WTC11 (cell line): ENCODE measurements around the gene ZNF33A. TPM values are rescaled to one million over a fixed set of nuclear protein-coding genes. Genes with fewer than 3 reads are reported as not detected.

ENCODE experiments used
- ATAC-seq: fragments of 200-7000 bp; cut with Tn5 transposase; 2 replicates; pipeline ENCODE4 v1.10.0; 2021; ENCODE audit warnings: mild to moderate bottlenecking, moderate library complexity
- Bru-seq: library from RNA; stranded (reverse); fragments of 400-500 nt; gene quantifications from one replicate; lab custom pipeline; 2021; lab: Mats Ljungman, UMichigan
- CTCF ChIA-PET: fragments of 300-600 bp; sonication (Branson Sonifier 250); formaldehyde crosslinking; loops from one replicate; lab custom pipeline; 2021; ENCODE audit warnings: antibody characterized with exemption; lab: Charles Lee
- POLR2A ChIA-PET: fragments of 350-600 bp; sonication (Branson Sonifier 250); formaldehyde crosslinking; loops from one replicate; lab custom pipeline; 2021; ENCODE audit warnings: antibody characterized with exemption; lab: Charles Lee
- DNase-seq: peaks from one replicate; pipeline ENCODE4 v3.0.0; 2021; ENCODE audit warnings: low spot score
- H3K27ac Mint-ChIP-seq: 2 replicates; pipeline ENCODE4 v1.8.0; 2021; ENCODE audit warnings: mixed read lengths
- H3K27me3 Mint-ChIP-seq: 2 replicates; pipeline ENCODE4 v1.8.0; 2021; ENCODE audit warnings: low read depth, mild to moderate bottlenecking, moderate library complexity, mixed read lengths
- H3K36me3 Mint-ChIP-seq: 2 replicates; pipeline ENCODE4 v1.8.0; 2021; ENCODE audit warnings: mixed read lengths
- H3K4me1 Mint-ChIP-seq: 2 replicates; pipeline ENCODE4 v1.8.0; 2022; ENCODE audit warnings: mixed read lengths
- H3K4me3 Mint-ChIP-seq: 2 replicates; pipeline ENCODE4 v1.8.0; 2021; ENCODE audit warnings: mild to moderate bottlenecking, moderate library complexity, mixed read lengths
- H3K9me3 Mint-ChIP-seq: 2 replicates; pipeline ENCODE4 v1.8.0; 2021; ENCODE audit warnings: mixed read lengths
- CREM ChIP-seq: sonication (generic); formaldehyde crosslinking; IDR thresholded peaks from 2 replicates; pipeline ENCODE4 v1.8.1; 2022; ENCODE audit warnings: mild to moderate bottlenecking, missing genetic modification reagents, moderate library complexity
- ELF4 ChIP-seq: sonication (generic); formaldehyde crosslinking; IDR thresholded peaks from 2 replicates; pipeline ENCODE4 v1.8.1; 2022; ENCODE audit warnings: low read depth, mild to moderate bottlenecking, moderate library complexity, missing genetic modification reagents
- FOXP1 ChIP-seq: sonication (generic); formaldehyde crosslinking; IDR thresholded peaks from 2 replicates; pipeline ENCODE4 v1.8.0; 2022; ENCODE audit warnings: missing genetic modification reagents, mild to moderate bottlenecking, moderate library complexity, borderline replicate concordance
- GABPB1 ChIP-seq: sonication (generic); formaldehyde crosslinking; IDR thresholded peaks from 2 replicates; pipeline ENCODE4 v1.8.1; 2023; ENCODE audit warnings: mild to moderate bottlenecking, missing genetic modification reagents
- OVOL2 ChIP-seq: fragments of 250-450 bp; sonication (Bioruptor Pico); IDR thresholded peaks from 2 replicates; pipeline ENCODE4 v1.9.0; 2021; ENCODE audit warnings: mild to moderate bottlenecking, borderline replicate concordance
- PRRX2 ChIP-seq: fragments of 250-450 bp; sonication (Bioruptor Pico); IDR thresholded peaks from 2 replicates; pipeline ENCODE4 v1.8.0; 2021; ENCODE audit warnings: mild to moderate bottlenecking
- SOX15 ChIP-seq: fragments of 250-450 bp; sonication (Bioruptor Pico); IDR thresholded peaks from 2 replicates; pipeline ENCODE4 v1.9.0; 2021; ENCODE audit warnings: mild to moderate bottlenecking
- ZBTB21 ChIP-seq: sonication (generic); formaldehyde crosslinking; IDR thresholded peaks from 2 replicates; pipeline ENCODE4 v1.8.1; 2023; ENCODE audit warnings: mild to moderate bottlenecking, missing genetic modification reagents, borderline replicate concordance
- long read RNA-seq, 3 experiments: library from RNA in 1 of 3; library from capped mRNA in 1 of 3; library from polyadenylated mRNA in 1 of 3; unstranded in 2 of 3; stranded (forward) in 1 of 3; transcript quantifications; one replicate each; pipeline ENCODE4 v2.0.0, GENCODE V29; 2021
- total RNA-seq: library from RNA; stranded (reverse); gene quantifications from 3 replicates; pipeline ENCODE4 v1.2.3, GENCODE V29; 2021
- TF ChIP-seq, protein P1 (sequence below): fragments of 250-450 bp; sonication (Bioruptor Pico); IDR thresholded peaks from 2 replicates; pipeline ENCODE4 v1.9.0; 2021; ENCODE audit warnings: mild to moderate bottlenecking
- TF ChIP-seq, protein P2 (sequence below): fragments of 250-450 bp; sonication (Bioruptor Pico); IDR thresholded peaks from 2 replicates; pipeline ENCODE4 v1.9.0; 2021; ENCODE audit warnings: mild to moderate bottlenecking, borderline replicate concordance
- TF ChIP-seq, protein P3 (sequence below): fragments of 200-600 bp; IDR thresholded peaks from 2 replicates; pipeline ENCODE4 v1.8.0; 2022; ENCODE audit warnings: antibody characterized with exemption
- TF ChIP-seq, protein P4 (sequence below): fragments of 250-450 bp; sonication (Bioruptor Pico); IDR thresholded peaks from 2 replicates; pipeline ENCODE4 v2.1.2; 2022; ENCODE audit warnings: mild to moderate bottlenecking, moderate library complexity
- TF ChIP-seq, protein P5 (sequence below): sonication (generic); formaldehyde crosslinking; IDR thresholded peaks from 2 replicates; pipeline ENCODE4 v1.8.1; 2023; ENCODE audit warnings: mild to moderate bottlenecking, missing genetic modification reagents, moderate library complexity
- TF ChIP-seq, protein P6 (sequence below): sonication (generic); formaldehyde crosslinking; IDR thresholded peaks from 2 replicates; pipeline ENCODE4 v1.8.0; 2023; ENCODE audit warnings: missing genetic modification reagents, mild to moderate bottlenecking, borderline replicate concordance
- TF ChIP-seq, protein P7 (sequence below): sonication (generic); formaldehyde crosslinking; IDR thresholded peaks from 2 replicates; pipeline ENCODE4 v1.8.1; 2023; ENCODE audit warnings: mild to moderate bottlenecking, moderate library complexity, missing genetic modification reagents
- TF ChIP-seq, protein P8 (sequence below): fragments of 250-450 bp; sonication (Bioruptor Pico); conservative IDR thresholded peaks from 2 replicates; pipeline ENCODE4 v1.9.0; 2021; ENCODE audit warnings: mild to moderate bottlenecking

The ZNF33A gene
- total RNA-seq (32.2 to 36.5 TPM (median 35.2 TPM) in 3 replicates), Bru-seq, nascent RNA (percentile 90 among the genes with signal in this experiment)
- long read RNA-seq, experiment 1, full-length matches to known transcripts, result 41 of 100 reads
- long read RNA-seq, experiment 1, partial matches to known transcripts, result 6 of 100 reads
- long read RNA-seq, experiment 1, other reads (novel, unspliced or antisense), result 53 of 100 reads
- long read RNA-seq, experiment 2, full-length matches to known transcripts, result 8 of 35 reads
- long read RNA-seq, experiment 2, partial matches to known transcripts, result 0 of 35 reads
- long read RNA-seq, experiment 2, other reads (novel, unspliced or antisense), result 27 of 35 reads
- long read RNA-seq, experiment 3, partial matches to known transcripts, result 0 of 3 reads
- long read RNA-seq, experiment 3, other reads (novel, unspliced or antisense), result 2 of 3 reads

DNA sequence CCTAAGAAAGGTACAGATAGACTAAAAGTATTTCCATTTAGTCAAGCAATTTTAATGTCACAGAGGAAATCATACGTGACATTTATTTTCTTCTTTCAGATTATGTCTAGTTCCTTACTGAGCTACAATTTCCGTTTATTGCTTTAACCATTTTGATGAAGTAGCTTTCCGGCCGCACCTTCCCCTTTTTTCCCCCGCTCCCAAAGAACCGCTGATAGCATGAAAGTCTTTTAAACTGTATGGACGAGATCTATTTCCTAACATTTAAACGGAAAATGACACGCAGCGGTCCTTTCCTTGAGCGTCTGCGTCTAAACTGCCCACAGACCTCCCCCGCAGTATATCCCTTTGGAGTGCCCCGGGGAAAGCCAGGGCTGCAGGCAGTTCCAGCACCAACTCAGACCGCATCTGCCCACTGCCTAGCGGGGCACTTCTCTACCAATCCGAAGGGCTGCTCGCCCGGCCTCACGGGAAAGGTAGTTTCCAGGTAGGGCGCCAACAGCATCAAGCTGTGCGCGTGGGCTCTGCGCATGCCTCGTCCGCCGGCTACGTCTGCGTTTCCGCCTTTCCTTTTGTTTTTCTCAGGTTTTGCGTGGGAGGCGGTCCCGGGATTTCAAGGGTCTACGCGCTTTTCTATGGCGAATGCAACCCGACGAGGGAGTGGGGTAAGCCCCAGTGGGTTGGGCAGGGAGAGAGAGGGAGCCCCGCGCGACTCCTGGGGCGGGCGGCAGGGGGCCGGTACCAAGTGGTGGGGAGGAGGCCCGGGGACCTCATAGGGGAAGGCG is at the start of gene ZNF33A:
Gene ZNF33A (plus strand): TSS at position 557 of the 785 bp plus-strand sequence. CDS start 1,667 bp downstream, outside the sequence.
- ATAC-seq, result peak; percentile 94
- CTCF ChIA-PET, result interaction anchor here (1.4 kb wide), 1 partner anchor 34 kb away, joined by 9 read pairs; the partner anchor contains the start of gene ZNF25
- TF ChIP-seq SOX15 (CRISPR knock-in tag) (no peak), FOXP1 (CRISPR knock-in tag) (no peak), OVOL2 (CRISPR knock-in tag) (no peak), PRRX2 (CRISPR knock-in tag) (no peak), ZBTB21 (no peak), CREM (CRISPR knock-in tag) (no peak), GABPB1 (CRISPR knock-in tag) (no peak), ELF4 (CRISPR knock-in tag) (no peak)
- TF ChIP-seq, protein P1, sequence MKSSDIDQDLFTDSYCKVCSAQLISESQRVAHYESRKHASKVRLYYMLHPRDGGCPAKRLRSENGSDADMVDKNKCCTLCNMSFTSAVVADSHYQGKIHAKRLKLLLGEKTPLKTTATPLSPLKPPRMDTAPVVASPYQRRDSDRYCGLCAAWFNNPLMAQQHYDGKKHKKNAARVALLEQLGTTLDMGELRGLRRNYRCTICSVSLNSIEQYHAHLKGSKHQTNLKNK (CRISPR knock-in tag), result no peak
- TF ChIP-seq, protein P2, sequence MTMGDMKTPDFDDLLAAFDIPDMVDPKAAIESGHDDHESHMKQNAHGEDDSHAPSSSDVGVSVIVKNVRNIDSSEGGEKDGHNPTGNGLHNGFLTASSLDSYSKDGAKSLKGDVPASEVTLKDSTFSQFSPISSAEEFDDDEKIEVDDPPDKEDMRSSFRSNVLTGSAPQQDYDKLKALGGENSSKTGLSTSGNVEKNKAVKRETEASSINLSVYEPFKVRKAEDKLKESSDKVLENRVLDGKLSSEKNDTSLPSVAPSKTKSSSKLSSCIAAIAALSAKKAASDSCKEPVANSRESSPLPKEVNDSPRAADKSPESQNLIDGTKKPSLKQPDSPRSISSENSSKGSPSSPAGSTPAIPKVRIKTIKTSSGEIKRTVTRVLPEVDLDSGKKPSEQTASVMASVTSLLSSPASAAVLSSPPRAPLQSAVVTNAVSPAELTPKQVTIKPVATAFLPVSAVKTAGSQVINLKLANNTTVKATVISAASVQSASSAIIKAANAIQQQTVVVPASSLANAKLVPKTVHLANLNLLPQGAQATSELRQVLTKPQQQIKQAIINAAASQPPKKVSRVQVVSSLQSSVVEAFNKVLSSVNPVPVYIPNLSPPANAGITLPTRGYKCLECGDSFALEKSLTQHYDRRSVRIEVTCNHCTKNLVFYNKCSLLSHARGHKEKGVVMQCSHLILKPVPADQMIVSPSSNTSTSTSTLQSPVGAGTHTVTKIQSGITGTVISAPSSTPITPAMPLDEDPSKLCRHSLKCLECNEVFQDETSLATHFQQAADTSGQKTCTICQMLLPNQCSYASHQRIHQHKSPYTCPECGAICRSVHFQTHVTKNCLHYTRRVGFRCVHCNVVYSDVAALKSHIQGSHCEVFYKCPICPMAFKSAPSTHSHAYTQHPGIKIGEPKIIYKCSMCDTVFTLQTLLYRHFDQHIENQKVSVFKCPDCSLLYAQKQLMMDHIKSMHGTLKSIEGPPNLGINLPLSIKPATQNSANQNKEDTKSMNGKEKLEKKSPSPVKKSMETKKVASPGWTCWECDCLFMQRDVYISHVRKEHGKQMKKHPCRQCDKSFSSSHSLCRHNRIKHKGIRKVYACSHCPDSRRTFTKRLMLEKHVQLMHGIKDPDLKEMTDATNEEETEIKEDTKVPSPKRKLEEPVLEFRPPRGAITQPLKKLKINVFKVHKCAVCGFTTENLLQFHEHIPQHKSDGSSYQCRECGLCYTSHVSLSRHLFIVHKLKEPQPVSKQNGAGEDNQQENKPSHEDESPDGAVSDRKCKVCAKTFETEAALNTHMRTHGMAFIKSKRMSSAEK (CRISPR knock-in tag), result no peak
- TF ChIP-seq, protein P3, sequence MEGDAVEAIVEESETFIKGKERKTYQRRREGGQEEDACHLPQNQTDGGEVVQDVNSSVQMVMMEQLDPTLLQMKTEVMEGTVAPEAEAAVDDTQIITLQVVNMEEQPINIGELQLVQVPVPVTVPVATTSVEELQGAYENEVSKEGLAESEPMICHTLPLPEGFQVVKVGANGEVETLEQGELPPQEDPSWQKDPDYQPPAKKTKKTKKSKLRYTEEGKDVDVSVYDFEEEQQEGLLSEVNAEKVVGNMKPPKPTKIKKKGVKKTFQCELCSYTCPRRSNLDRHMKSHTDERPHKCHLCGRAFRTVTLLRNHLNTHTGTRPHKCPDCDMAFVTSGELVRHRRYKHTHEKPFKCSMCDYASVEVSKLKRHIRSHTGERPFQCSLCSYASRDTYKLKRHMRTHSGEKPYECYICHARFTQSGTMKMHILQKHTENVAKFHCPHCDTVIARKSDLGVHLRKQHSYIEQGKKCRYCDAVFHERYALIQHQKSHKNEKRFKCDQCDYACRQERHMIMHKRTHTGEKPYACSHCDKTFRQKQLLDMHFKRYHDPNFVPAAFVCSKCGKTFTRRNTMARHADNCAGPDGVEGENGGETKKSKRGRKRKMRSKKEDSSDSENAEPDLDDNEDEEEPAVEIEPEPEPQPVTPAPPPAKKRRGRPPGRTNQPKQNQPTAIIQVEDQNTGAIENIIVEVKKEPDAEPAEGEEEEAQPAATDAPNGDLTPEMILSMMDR, result no peak
- TF ChIP-seq, protein P4, sequence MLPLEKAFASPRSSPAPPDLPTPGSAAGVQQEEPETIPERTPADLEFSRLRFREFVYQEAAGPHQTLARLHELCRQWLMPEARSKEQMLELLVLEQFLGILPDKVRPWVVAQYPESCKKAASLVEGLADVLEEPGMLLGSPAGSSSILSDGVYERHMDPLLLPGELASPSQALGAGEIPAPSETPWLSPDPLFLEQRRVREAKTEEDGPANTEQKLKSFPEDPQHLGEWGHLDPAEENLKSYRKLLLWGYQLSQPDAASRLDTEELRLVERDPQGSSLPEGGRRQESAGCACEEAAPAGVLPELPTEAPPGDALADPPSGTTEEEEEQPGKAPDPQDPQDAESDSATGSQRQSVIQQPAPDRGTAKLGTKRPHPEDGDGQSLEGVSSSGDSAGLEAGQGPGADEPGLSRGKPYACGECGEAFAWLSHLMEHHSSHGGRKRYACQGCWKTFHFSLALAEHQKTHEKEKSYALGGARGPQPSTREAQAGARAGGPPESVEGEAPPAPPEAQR (CRISPR knock-in tag), result no peak
- TF ChIP-seq, protein P5, sequence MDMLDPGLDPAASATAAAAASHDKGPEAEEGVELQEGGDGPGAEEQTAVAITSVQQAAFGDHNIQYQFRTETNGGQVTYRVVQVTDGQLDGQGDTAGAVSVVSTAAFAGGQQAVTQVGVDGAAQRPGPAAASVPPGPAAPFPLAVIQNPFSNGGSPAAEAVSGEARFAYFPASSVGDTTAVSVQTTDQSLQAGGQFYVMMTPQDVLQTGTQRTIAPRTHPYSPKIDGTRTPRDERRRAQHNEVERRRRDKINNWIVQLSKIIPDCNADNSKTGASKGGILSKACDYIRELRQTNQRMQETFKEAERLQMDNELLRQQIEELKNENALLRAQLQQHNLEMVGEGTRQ (CRISPR knock-in tag), result no peak
- TF ChIP-seq, protein P6, sequence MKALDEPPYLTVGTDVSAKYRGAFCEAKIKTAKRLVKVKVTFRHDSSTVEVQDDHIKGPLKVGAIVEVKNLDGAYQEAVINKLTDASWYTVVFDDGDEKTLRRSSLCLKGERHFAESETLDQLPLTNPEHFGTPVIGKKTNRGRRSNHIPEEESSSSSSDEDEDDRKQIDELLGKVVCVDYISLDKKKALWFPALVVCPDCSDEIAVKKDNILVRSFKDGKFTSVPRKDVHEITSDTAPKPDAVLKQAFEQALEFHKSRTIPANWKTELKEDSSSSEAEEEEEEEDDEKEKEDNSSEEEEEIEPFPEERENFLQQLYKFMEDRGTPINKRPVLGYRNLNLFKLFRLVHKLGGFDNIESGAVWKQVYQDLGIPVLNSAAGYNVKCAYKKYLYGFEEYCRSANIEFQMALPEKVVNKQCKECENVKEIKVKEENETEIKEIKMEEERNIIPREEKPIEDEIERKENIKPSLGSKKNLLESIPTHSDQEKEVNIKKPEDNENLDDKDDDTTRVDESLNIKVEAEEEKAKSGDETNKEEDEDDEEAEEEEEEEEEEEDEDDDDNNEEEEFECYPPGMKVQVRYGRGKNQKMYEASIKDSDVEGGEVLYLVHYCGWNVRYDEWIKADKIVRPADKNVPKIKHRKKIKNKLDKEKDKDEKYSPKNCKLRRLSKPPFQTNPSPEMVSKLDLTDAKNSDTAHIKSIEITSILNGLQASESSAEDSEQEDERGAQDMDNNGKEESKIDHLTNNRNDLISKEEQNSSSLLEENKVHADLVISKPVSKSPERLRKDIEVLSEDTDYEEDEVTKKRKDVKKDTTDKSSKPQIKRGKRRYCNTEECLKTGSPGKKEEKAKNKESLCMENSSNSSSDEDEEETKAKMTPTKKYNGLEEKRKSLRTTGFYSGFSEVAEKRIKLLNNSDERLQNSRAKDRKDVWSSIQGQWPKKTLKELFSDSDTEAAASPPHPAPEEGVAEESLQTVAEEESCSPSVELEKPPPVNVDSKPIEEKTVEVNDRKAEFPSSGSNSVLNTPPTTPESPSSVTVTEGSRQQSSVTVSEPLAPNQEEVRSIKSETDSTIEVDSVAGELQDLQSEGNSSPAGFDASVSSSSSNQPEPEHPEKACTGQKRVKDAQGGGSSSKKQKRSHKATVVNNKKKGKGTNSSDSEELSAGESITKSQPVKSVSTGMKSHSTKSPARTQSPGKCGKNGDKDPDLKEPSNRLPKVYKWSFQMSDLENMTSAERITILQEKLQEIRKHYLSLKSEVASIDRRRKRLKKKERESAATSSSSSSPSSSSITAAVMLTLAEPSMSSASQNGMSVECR (CRISPR knock-in tag), result no peak
- TF ChIP-seq, protein P7, sequence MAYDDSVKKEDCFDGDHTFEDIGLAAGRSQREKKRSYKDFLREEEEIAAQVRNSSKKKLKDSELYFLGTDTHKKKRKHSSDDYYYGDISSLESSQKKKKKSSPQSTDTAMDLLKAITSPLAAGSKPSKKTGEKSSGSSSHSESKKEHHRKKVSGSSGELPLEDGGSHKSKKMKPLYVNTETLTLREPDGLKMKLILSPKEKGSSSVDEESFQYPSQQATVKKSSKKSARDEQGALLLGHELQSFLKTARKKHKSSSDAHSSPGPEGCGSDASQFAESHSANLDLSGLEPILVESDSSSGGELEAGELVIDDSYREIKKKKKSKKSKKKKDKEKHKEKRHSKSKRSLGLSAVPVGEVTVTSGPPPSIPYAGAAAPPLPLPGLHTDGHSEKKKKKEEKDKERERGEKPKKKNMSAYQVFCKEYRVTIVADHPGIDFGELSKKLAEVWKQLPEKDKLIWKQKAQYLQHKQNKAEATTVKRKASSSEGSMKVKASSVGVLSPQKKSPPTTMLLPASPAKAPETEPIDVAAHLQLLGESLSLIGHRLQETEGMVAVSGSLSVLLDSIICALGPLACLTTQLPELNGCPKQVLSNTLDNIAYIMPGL, result no peak
- TF ChIP-seq, protein P8, sequence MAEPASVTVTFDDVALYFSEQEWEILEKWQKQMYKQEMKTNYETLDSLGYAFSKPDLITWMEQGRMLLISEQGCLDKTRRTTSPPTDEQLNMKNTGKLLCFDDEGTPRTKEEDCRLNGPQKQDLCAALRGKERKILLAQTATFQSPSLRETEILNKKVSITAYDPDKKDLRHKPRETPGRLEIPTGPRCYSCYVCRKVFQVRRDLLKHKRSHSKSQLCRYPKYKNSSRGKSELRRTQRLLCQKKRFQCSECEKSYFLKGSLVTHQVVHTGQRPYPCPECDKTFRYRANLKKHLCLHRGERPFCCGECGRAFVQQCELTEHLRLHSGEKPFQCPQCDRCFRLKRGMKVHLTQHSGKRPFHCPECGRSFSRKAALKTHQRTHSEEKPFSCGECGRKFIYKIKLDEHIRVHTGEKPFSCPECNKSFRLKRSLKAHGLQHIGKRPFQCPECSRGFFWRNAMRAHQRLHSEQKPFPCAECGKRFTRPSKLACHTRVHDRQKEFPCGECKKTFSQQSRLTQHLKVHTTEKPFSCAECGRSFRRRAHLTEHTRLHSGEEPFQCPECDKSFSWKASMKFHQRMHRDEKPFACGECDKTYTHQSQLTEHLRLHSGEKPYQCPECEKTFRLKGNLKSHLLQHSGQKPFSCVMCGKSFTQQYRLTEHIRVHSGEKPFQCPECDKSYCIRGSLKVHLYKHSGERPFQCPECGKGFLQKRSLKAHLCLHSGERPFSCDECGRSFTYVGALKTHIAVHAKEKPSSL (CRISPR knock-in tag), result no peak

More for the DNA sequence above, at the start of gene ZNF33A:
- peak within 1 kb of the TSS; percentile 98 for H3K27ac Mint-ChIP-seq
- H3K36me3 Mint-ChIP-seq, result peaks cover 30% of the 10 kb centered on the region
- H3K4me3 Mint-ChIP-seq, result peak within 1 kb of the TSS; percentile 93
- H3K9me3 Mint-ChIP-seq, result peaks cover 22% of the 10 kb centered on the region
- POLR2A ChIA-PET, result interaction anchor here (1.3 kb wide), 1 partner anchor 34 kb away, joined by 4 read pairs; the partner anchor contains the start of gene ZNF25
- DNase-seq, result peak; percentile 83
- peaks cover 7% of the 10 kb centered on the region for H3K4me1 Mint-ChIP-seq
- peaks cover 13% of the 10 kb centered on the region for H3K27me3 Mint-ChIP-seq
